RKO (cell line): Measurements from ENCODE around the gene CLCN1.

Experiments
- DNase-seq: peaks from one replicate; pipeline ENCODE4 v3.0.0-alpha.2; 2016; ENCODE audit warnings: low spot score

CLCN1 gene

GRCh38 chr7:143334244-143334643 is 18.3 kb downstream of the CLCN1 start:
- no peak for DNase-seq

- no peak for DNase-seq
Observed at GRCh38 chr7:143337216-143337615, 21.3 kb downstream of the CLCN1 start.

- no peak for DNase-seq
Observed at GRCh38 chr7:143341842-143342241, 25.9 kb downstream of the CLCN1 start.

GRCh38 chr7:143343596-143343995 is 27.7 kb downstream of the CLCN1 start:
- DNase-seq: no peak

- no peak for DNase-seq
Observed at GRCh38 chr7:143345428-143345900, 29.6 kb downstream of the CLCN1 start.

GRCh38 chr7:143346018-143346417 is 30.1 kb downstream of the CLCN1 start:
- no peak for DNase-seq

GRCh38 chr7:143347950-143348349 is 32.0 kb downstream of the CLCN1 start:
- DNase-seq: no peak

GRCh38 chr7:143351060-143351459 is 35.1 kb downstream of the CLCN1 start:
- no peak for DNase-seq

GRCh38 chr7:143351574-143351973 is 35.7 kb downstream of the CLCN1 start:
- DNase-seq: no peak

- DNase-seq: no peak
Observed at GRCh38 chr7:143352531-143353002, 36.7 kb downstream of the CLCN1 start.

GRCh38 chr7:143354376-143354775 is 38.5 kb downstream of the CLCN1 start:
- no peak for DNase-seq

- no peak for DNase-seq
Observed at GRCh38 chr7:143354965-143355364, 39.1 kb downstream of the CLCN1 start.

- DNase-seq: no peak
Observed at GRCh38 chr7:143355450-143356385, 39.8 kb downstream of the CLCN1 start.

GRCh38 chr7:143356414-143357050 is 40.6 kb downstream of the CLCN1 start:
- no peak for DNase-seq

GRCh38 chr7:143358626-143359025 is 42.7 kb downstream of the CLCN1 start:
- no peak for DNase-seq

GRCh38 chr7:143359771-143360353 is 44.0 kb downstream of the CLCN1 start:
- DNase-seq: no peak

- DNase-seq: peak; percentile 36
Observed at GRCh38 chr7:143360788-143361551, 45.1 kb downstream of the CLCN1 start.

- DNase-seq: no peak
Observed at GRCh38 chr7:143361552-143362130, 45.7 kb downstream of the CLCN1 start.

- peak; percentile 24 for DNase-seq
Observed at GRCh38 chr7:143362131-143363015, 46.5 kb downstream of the CLCN1 start, which contains the start of gene FAM131B. Gene FAM131B, minus strand, starts transcription at chr7:143362713. Its CDS starts 110 bp downstream, at chr7:143362603.
